NCI-H510A treated with DMSO at 0.1 percent for 48 hours (cell line): ENCODE measurements around the gene GPR152.
A peak's percentile ranks its signal among the peaks of the same experiment; 100 is the strongest.

Experiments
- DNase-seq: peaks from one replicate; lab custom pipeline; 2025; lab: John Stamatoyannopoulos, UW

The GPR152 gene

DNA sequence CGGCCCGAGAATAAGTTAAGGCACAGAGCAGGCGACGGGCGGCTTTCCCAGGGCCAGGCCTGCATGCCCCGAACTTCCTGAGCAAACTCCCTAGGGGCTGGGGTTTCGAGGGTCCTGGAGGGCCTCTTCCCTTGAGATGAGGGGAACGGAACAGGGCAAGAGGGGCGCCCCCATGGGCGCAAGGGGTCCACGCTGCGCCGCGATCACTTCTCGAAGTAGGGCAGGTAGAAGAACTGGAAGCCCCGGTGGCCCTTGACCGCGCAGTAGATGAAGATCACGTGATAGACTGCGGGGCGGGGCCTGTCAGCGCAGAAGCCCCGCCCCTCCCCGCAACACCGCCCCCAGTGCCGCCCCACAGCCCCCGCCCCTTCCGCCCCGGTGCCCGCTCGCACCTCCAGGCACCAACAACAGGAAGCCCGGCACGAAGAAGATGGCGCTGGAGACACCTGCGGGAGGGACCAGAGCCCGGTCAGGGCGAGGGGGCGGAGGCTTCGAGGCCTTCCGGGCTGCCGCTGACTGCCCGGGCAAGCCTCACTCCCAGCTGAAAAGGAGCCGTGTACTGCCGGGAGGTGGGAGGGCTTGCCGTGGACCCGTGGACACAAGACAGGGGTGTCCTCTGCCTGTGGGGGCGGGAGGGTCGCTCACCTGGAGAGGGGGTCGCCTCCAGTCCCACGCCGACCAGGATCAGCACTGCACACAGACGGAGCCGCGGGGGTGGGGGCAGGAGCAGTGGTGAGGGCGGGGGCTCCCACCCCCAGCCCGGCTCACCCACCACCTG lies 12.1 kb upstream of the GPR152 start:
- DNase-seq: peak; percentile 49

DNA sequence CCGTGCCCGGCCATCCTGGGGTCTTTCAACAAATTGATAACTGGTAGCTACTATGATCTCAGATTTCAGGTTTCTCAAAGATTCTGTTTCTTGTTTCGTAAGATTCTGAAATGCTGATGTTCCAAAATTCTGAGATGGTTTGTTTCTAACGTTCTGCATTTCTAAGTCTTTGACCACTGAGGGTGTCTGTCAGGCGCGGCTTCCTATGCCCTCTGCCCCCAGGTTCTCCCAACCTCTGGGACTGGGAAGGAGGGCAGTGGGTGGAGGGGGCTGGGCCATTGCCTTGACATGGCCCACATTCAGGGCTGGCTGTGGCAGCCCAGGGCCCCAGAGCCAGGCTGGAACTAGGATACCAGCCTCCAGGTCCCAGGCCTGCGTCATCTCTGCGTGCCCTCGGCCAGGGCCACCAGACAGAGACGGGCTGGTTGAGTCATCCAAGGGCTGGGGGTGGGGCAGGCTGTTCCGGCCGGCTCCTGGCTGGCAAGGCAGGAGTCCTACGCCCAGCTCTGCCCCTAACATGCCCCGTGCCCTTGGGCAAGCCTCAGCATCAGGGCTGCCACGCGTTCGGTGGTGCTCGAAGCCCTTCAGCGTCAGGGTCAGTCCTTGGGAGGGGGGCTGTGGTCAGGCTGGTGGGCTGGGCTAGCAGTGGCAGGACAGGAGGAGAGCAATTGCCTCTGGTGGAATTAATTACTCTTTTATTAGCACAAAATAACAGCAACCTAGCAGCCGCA lies 11.3 kb upstream of the GPR152 start:
- DNase-seq: no peak

DNA sequence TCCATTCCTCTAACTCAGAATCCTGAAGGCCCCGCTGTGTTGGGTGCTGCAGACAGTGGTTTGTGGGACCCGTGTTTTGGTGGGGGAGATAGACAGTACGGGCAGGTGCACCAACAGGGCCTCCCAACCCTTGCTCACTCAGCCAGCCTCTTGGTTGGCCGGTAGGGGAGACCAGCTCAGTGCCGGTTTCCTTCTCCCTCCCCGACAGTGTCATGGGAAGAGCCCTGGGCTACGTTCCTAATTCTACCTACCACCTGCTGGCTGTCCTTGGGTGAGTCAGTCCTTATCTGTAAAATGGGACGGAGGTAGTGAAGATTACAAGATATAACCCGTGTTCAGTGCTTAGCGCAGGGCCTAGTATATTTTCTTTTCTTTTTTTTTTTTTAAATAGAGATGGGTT lies 10.7 kb upstream of the GPR152 start:
- no peak for DNase-seq

DNA sequence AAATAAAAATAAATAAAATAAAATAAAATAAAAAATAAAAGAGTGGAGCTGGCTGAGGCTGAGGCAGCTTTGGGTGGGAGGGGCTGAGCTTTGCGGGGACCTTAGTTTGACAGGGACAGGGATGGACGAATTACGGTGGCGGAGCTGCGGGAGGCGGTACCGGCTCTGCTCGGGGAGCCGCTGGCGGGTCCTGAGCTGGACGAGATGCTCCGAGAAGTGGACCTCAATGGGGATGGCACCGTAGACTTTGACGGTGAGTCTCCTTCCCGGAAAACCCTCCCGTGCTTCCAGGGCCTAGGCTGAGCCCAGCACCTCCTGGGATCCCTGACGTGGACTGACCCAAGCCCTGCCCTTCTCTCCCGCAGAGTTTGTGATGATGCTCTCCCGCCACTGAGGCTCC lies 5.7 kb upstream of the GPR152 start:
- no peak for DNase-seq

DNA sequence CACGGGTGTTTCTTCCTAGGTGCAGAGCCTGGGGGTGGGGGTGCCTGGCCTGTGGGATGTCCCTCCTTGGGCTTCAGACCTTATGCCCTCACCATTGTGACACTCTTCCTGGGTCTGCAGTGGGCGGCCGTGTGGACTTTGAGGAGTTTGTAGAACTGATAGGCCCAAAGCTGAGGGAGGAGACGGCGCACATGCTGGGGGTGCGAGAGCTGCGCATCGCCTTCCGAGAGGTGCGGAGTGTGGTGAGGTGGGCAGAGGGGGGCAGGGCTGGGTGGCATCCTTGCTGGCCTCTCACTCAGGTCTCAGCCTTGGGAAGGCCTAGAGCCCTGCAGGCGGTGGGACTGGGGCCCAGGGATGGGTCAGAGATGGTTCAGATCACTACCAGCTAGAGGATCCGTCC lies 4.9 kb upstream of the GPR152 start:
- DNase-seq: no peak

DNA sequence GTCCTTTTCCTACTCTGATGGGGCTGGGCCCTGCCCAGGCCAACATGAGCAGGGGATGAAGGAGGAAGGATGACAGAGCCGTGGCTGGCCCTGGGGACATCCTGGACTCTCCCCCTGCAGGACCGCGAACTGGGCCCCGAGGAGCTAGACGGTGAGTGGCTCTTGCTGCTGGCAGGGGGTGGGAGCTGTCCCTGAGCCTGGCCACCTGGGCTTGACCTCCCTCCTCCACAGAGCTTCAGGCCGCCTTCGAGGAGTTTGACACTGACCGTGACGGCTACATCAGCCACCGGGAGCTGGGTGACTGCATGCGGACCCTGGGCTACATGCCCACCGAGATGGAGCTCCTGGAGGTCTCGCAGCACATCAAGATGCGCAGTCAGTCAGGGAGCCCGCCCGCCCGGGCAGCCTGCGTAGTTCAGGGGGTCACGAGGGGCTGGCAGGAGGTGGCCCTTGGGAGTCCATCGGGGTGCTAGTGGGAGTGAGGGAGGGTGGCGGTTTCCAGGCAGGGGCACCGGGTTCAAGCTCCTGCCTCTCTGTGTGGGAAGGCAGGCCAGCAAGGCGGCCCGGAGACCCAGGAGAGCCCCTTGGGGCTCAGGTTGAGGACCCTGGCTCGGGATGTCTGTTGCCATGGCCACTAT lies 3.7 kb upstream of the GPR152 start:
- no peak for DNase-seq

DNA sequence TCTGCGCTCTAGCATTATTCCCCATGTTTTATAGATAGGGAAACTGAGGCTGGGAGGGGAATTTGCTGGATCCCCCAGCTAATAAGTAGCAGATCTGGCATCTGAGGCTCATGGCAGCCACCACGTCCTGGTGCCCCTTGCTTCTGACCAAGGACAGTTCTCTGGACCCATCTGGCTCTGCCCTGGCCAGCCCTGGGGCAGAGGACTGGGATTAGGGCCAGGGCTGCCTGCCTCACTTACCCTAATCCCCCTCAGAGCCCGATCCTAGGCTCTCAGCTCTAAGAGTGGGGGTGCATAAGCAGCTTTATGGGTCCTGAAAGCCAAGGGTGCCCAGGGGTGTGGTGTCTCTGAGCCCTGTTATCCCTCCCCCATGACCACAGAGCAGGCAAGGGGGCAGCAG lies 2.5 kb upstream of the GPR152 start, which contains the start of gene CABP4:
Gene CABP4, plus strand, starts transcription at position 301 of the 400 bp plus-strand sequence. Its CDS starts 70 bp downstream, at position 371.
- DNase-seq: no peak

DNA sequence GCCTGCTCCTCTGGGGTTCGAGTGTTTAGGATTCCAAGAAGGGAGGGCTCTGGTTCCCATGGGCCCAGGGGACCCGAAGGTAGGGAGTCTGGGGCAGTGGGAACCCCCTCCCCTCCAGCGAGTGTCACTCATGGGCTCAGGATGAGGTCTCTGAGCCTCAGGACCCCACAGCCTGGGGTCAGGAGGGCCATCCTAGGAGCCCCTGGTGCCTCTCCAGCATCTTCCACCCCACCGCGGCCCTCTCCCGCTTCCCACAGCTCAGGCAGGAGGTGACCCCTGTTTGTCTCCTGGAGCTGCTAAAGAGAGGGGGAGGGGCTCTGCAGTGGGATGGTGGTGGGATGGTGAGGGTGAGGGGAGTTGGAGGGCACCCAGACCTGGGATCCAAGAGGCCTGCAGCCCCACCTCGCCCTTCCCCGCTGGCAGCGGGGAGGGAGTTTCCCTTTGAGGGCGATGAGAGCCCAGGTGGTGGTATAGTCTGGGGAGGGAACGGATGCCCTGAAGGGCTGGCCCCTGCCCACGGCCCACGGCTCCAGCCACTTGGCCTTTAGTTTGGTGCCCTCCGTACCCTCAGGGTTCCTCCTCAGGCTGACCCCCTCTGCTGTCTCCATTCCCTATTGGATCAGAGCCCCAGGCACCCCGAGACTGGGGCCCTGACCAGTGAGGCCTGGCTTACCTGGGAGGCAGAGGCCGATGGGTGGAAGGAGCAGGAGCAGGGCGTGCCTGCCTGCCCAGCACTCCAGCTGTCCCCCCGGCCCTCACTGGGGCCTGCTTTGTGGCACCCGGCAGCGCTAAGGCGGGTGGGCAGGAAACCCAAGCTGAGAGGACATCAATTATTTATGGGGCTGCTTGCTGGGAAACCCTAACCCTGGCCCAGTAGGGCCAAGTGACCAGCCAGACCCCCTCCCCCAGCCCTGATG lies 1.5 kb upstream of the GPR152 start:
- no peak for DNase-seq

DNA sequence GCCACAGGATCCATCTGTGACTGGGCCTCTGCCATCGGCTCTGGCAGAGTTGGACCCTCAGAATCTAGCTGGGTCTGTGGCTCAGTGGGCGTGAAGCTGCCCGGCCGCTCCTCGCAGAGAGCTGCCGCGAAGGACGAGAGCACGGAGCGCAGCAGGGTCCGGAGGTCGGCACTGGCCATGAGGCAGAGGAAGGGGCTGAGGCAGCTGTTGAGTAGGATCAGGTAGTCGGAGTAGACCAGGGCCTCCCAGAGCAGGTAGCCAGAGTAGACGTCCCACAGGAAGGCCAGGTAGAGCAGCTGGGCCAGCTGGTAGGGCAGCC lies 912 bp downstream of the GPR152 start:
- DNase-seq: no peak

DNA sequence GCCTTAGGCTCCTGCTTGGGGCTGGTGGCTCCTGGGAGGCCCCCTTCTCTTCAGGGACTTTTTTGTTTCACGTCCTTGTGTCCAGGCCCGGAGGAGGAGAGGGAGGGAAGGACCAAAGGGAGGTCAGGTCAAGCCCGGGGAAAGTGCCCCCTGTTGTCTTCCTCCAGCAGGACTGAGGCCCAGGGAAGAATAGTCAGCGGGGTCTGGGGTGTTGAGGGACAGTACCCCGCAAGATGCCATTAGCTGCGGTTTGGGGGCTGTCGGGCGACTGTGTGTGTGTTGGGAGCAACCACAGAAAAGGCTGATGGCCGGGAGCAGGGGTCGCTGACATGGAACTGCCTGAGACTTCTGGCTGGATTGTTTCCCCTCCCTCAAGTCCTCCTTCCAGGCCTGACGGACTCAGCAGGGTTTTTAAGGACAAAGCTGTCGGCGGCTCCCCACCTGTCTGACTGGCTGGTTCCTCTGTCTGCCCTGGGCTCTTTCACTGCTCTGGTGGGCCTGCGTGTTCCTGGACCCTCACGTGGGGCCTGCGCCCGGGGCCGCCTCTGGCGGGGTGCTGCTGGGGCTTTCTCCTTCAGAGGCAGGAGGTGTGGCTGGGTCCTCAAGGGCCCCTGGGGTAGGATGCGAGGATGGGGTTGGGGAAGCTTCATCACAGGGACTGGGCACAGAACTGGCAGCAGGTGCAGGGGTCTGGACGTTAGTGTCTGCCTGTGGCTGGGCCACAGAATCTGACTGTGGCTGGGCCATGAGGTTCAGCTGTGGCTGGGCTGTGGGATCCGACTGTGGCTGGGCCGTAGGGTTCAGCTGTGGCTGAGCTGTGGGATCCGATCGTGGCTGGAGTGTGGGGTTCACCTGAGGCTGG lies 1.5 kb downstream of the GPR152 start:
- DNase-seq: no peak

DNA sequence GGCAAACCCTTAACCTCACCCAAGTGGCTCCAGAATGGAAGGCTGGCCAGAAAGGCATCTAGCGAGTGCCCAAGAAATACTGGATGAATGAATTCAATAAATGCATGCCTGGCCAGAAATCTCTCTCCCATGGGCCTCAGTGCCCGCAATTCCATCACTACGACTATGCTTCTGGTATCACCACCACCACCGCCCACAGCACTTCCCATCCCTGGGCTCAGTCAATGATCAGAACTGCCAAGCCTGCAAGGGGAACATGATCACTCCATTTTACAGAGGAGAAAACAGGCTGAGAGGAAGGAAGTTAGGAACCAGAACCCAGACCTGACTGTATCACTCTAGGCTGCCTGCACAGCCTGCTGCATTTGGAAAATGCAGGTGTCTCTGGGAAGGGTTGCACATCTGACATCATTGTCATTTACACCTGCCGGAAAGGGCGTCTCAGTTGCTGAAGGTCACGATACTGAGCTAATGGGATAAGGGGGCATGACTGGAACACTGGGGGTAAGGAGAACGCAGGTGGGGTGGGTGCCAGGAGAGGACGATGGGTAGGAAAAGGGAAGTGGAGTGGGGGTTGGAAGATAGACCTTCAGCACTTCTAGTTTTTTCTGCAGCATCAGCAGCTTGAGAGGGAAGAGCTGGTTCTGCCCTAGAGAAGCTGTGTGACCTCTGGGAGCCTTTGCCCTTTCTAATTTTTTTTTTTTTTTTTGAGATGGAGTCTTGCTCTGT lies 3.2 kb downstream of the GPR152 start:
- peak; percentile 68 for DNase-seq

DNA sequence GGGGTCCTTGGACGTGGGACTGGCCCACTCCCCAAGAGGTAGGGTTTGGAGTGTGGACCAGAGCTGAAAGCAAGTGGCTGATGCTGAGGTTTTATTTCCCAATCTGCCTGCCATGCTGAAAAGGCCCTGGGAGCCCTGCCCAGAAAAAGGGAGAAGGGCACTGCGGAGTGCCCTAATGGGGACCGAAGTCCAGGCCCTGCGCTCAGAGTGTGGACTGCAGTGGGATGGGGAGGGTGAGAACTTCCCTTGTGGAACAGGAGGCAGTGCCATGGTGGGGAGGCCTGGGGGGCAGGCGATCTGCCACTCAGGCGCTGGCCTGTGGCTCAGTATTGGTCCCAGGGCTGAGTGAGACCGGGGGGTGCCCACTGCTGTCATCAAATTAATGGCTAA lies 4.3 kb downstream of the GPR152 start:
- DNase-seq: no peak

DNA sequence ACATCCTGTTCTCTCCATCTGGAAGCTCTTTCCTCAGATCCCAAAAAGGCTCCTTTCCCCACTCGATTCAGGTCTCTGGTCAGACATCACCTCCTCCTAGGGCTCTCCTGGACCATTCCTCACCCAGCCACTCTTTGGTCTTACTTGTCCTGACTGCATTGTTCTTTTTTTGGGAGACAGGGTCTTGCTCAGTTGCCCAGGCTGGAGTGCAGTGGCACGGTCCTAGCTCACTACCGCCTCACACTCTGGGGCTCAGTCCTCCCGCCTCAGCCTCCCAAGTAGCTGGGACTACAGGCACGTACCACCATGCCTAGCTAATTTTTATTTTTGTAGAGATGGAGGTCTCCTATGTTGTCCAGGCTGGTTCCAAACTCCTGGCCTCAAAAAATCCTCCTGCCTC lies 7.0 kb downstream of the GPR152 start:
- DNase-seq: no peak

DNA sequence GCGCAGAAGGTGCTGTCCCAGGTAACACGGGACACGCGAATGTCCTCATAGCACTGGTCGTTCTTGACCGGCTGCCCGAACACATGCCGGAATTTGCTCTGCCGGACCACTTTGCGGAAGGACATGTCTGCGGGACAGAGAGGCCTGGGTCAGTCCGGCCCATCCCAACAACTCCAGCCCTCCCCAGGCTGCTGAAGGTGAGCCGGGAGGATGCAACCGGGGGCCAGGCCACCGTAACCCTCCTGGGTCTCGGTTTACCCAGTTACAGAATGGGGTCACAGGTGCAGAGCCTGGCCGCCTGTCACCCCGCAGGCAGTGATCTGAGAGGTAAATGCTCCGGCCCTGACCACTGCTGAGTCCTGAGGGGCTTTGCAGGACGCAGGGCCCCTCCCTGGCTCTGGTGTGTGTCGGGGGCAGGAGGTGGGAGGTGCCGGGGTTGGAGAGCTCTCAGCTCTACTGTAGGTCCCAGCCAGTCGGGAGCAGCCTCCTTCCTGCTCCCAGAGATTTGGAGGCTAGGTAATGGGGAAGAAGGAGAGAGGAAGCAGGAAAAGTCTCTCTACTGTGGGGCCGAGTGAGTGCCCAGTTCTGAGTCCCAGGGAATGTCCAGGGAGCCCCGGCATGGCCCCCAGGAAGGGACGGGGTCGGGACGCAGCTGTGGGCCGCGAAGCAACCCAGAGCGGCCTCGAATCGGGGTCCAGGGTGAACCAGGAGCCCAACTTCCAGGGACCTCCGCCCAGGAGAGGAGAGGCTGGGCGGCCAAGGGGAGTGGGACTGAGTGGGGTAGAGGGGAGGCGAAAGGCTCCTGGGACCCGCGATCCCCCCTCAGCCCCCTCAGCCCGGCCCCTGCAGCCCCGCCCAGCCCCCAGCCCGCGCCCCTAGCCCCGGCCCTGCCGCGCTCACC lies 9.8 kb downstream of the GPR152 start:
- DNase-seq: no peak

DNA sequence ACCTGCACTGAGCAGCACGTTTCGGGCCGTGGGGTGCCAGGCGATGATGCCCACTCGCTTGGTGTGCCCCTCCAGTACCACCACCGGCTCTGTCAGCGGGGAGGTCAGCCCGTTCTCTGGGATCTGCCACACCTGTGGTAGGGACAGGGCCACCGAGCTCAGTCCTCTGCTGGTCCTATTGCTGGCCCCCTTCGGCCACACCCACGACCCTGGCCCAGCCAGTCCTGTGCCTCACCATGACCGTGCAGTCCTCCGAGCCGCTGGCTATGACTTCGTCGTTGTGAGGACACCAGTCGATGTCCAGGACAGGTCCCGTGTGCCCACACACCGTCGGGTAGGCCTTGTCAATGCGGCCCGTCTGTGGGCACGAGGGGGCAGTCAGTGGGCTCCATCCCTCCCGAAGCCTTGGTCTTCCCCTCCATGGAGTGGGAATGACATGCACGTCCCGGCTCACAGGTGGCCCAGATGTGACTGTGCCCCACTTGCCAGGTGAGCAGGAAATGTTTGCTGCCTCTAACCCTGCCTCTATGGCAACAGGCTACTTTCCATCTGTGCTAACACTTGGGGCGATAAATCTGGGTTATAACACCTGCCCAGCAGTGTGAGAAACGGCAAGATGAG lies 10.7 kb downstream of the GPR152 start:
- no peak for DNase-seq

DNA sequence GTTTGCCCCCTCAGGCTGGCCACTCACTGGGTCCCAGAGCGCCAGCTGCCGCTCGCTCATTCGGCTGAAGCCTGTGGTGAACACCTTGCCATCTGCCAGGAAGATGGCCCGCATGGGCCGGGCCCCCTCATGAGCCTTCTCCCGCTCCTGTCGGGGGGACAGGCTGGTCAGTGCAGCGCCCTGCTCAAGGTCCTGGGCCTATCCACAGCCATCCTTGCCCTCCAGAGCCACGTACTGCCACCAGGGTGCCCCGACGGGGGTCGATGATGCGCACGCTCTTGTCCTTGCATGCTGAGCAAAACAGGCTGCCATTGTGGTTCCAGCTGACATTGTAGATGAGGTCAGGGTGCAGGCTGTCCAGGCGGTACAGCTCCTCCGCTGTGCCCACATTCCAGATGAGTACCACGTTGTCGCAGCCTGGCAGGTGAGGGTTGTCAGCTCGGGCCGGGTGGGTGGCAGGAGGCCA lies 11.4 kb downstream of the GPR152 start:
- no peak for DNase-seq

DNA sequence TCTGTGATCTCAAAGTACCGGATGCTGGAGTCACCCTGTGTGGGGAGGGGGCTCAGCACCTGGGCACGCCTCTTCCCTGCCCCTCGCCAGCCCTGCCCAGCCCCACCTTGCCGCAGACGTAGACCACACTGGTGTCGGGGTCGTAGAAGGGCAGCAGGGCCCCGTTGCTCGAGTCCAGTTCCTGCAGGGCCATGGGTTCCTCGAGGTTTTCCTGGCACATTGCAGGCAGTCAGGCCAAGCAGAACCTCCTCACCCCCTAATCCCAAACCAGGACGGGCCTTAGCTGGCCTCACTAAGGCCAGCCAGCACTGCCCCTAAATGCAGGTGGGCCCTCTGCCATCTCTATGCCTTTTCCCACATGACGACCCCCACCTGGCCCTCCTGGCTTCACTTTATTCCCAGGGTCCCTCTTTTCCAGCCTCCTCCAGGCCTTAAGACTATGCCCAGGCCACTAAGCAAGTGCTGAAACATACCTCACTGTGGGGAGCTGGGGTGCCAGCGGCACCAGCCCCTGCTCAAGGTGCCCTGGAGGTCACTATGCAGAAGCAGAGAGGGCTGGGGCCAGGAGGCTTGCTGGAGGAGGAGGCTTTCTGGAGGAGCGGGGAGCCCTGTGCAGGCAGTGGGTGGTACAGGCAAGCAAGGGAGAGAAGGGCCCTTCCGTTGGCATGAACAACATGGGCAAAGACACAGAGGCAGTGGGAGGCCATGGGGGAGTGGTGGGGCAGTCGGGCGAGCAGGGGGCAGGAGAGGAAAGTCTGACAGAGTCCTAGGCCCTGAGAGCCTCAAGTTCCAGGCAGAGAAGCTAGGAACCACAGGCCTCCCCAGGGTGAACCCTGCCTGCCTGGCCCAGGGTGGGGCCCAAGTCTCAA lies 12.1 kb downstream of the GPR152 start:
- no peak for DNase-seq
